Measurements from ENCODE around the gene NUDC. TPM values are rescaled to one million over a fixed set of nuclear protein-coding genes. Genes with fewer than 3 reads are reported as not detected.

Gene NUDC
- total and polyA plus RNA-seq, 10 of the 15 experiments (the other 5 are each of a cell fraction or from before 2014, with no cell fraction given) = 5.5 to 227 (median 67.4) TPM

DNA sequence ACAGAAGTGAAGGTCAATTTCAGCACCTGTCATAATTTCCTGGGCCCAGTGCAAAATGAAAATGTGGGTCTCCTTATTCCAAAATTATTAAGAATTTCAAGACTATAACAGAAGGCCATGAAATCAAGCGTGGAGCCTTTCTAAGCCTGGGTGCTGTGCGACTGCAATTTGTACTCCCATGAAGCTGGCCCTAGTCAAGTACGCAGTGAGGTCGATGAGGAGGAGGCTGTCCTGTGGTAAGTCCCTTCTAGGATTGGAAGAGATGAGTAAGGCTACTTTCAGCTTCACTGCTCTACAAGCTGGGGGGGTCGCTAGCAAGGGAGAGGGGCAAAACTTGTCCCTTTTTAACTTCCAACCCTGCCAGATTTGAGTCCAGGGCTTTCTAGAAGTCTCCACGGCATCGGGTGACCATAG, 410 bp upstream of the NUDC start (continued):
- no peak for TF ChIP-seq CHD1 (IDR thresholded peaks at IDR 0.05; ENCODE audit: low read depth, low read length)

GRCh38 chr1:26922431-26922729, 837 bp downstream of the NUDC start:
- ChIA-PET POLR2A (interaction anchor here (0.6 to 2.6 kb wide), 3 partner anchors 10 to 749 kb away, joined by 3 to 12 read pairs (median 4); partner anchors contain the start of gene GPATCH3), CTCF (no interaction called here), RAD21 (ENCODE audit: unreplicated experiment) (no interaction called here), SMC1A (ENCODE audit: uncharacterized antibody, unreplicated experiment) (no interaction called here)
- H3K79me2 ChIP-seq (ENCODE audit: control insufficient read depth, insufficient read depth, low read length) = peaks cover 28% of the 10 kb centered on the region
- H3K27me3 ChIP-seq (replicated peaks in 1 of 2; ENCODE audit: control insufficient read depth in 2 of 2, insufficient read depth in 2 of 2, low read length in 1 of 2) = no peaks in the 10 kb centered on the region
- TSS peak; percentile 70 for BruUV-seq (replicated peaks)
- 19% methylated on average over 6 of the region's 6 CpGs for WGBS (ENCODE audit: insufficient coverage, insufficient replicate concordance, low lambda C conversion rate, missing lambda C conversion rate)
- peak overlapping the region; percentile 83 for H3K27ac ChIP-seq (ENCODE audit: control insufficient read depth, insufficient read depth)
- DNase-seq (ENCODE audit: low read depth, low spot score) (no peak), FAIRE-seq (peak; percentile 7), ATAC-seq (no peak)
- in situ Hi-C loops (cut with MboI) (no loop called here), intact Hi-C loops (cut with micrococcal nuclease; ENCODE audit: unreplicated experiment) (no loop called here)
- peak overlapping the region; percentile 76 for H3K4me3 ChIP-seq
- H3K9me3 ChIP-seq (replicated peaks; ENCODE audit: control insufficient read depth, insufficient read depth, low read length) = no peaks in the 10 kb centered on the region
- peak overlapping the region; percentile 84 for H3K9ac ChIP-seq (ENCODE audit: control insufficient read depth, insufficient read depth, low read length)
- peak overlapping the region; percentile 99 for H3K4me2 ChIP-seq (ENCODE audit: control insufficient read depth, insufficient read depth)
- peaks cover 5% of the 10 kb centered on the region; the same call in 1 of the 2 replicates for H3K4me1 ChIP-seq (ENCODE audit: control insufficient read depth, insufficient read depth, low read length)
- no peaks in the 10 kb centered on the region; the same call in 1 of the 2 replicates for H4K20me1 ChIP-seq (ENCODE audit: control insufficient read depth, insufficient read depth)
- H3K36me3 ChIP-seq (ENCODE audit: control insufficient read depth in 2 of 2, insufficient read depth in 2 of 2, low read length in 1 of 2) = peaks cover 5 to 19% of the 10 kb centered on the region in 2 experiments
- no peak overlapping the region for H2AFZ ChIP-seq (ENCODE audit: control insufficient read depth, low read depth, low read length)
- TF ChIP-seq CBX5 (IDR thresholded peaks at IDR 0.05; ENCODE audit: low read depth) (no peak), RELA (IDR thresholded peaks at IDR 0.05; ENCODE audit: borderline replicate concordance, partially characterized antibody) (no peak), ZNF207 (IDR thresholded peaks at IDR 0.05; ENCODE audit: borderline replicate concordance) (no peak), SMAD5 (IDR thresholded peaks at IDR 0.05; ENCODE audit: low read depth) (no peak), NFIC (IDR thresholded peaks at IDR 0.05; ENCODE audit: low read depth, low read length) (no peak), PML (IDR thresholded peaks at IDR 0.05; ENCODE audit: low read length) (no peak), RBBP5 (conservative IDR thresholded peaks at IDR 0.05) (no peak), SUPT20H (IDR thresholded peaks at IDR 0.05; ENCODE audit: borderline replicate concordance, control insufficient read depth, low read depth, low read length) (no peak), MTA2 (IDR thresholded peaks at IDR 0.05; ENCODE audit: low read depth) (no peak), EP300 (IDR thresholded peaks at IDR 0.05; ENCODE audit: borderline replicate concordance in 1 of 2, control insufficient read depth in 1 of 2, low read depth in 2 of 2, low read length in 2 of 2) (no peak), ZNF687 (IDR thresholded peaks at IDR 0.05) (no peak), SMC3 (IDR thresholded peaks at IDR 0.05; ENCODE audit: borderline replicate concordance, low read length) (no peak), NKRF (conservative IDR thresholded peaks at IDR 0.05) (no peak), KAT2A (conservative IDR thresholded peaks at IDR 0.05; ENCODE audit: control insufficient read depth, low read depth, low read length) (no peak)

All from GM12878 (cell line).